K562 (cell line): ENCODE measurements around the gene DAP. TPM values are rescaled to one million over a fixed set of nuclear protein-coding genes. Genes with fewer than 3 reads are reported as not detected.

Experiments
- FOXP4 ChIP-seq: sonication (generic); formaldehyde crosslinking; IDR thresholded peaks from 2 replicates; pipeline ENCODE4 v1.8.0; 2022; ENCODE audit warnings: mild to moderate bottlenecking, missing genetic modification reagents, borderline replicate concordance
- GTF2A2 ChIP-seq: IDR thresholded peaks from 2 replicates; pipeline ENCODE4 v1.6.1; 2016; ENCODE audit warnings: mild to moderate bottlenecking, missing genetic modification characterization, missing compliant biosample characterization
- MBD1 ChIP-seq: fragments of 250-450 bp; sonication (Bioruptor Pico); IDR thresholded peaks from 2 replicates; pipeline ENCODE4 v1.8.0; 2022; ENCODE audit warnings: inconsistent platforms
- NBN ChIP-seq: fragments of 450-650 bp; IDR thresholded peaks from 2 replicates; pipeline ENCODE4 v1.6.1; 2016; ENCODE audit warnings: low read depth, mild to moderate bottlenecking
- NCOR1 ChIP-seq: fragments of 450-650 bp; IDR thresholded peaks from 2 replicates; pipeline ENCODE4 v1.6.1; 2016; ENCODE audit warnings: mild to moderate bottlenecking, moderate library complexity
- OTX1 ChIP-seq: fragments of 450-650 bp; formaldehyde crosslinking; IDR thresholded peaks from 2 replicates; pipeline ENCODE4 v1.4.0; 2022; ENCODE audit warnings: mild to moderate bottlenecking
- POLR2B ChIP-seq: fragments of 450-650 bp; IDR thresholded peaks from 2 replicates; pipeline ENCODE4 v1.6.1; 2018; ENCODE audit warnings: low read depth; ENCODE audit not compliant: partially characterized antibody
- RHOXF2B ChIP-seq: fragments of 250-450 bp; sonication (Bioruptor Pico); conservative IDR thresholded peaks from 2 replicates; pipeline ENCODE4 v1.5.1; 2021
- SMARCC2 ChIP-seq: fragments of 450-650 bp; IDR thresholded peaks from 2 replicates; pipeline ENCODE4 v1.6.1; 2017; ENCODE audit warnings: antibody characterized with exemption, moderate library complexity, mild to moderate bottlenecking, low read depth
- SP1 ChIP-seq: sonication (generic); formaldehyde crosslinking; IDR thresholded peaks from 2 replicates; pipeline ENCODE4 v1.8.1; 2022; ENCODE audit warnings: mild to moderate bottlenecking, missing genetic modification reagents
- TAF15 ChIP-seq: fragments of 200-400 bp; formaldehyde crosslinking; IDR thresholded peaks from 2 replicates; pipeline ENCODE4 v1.6.1; 2017; ENCODE audit warnings: mild to moderate bottlenecking, low read depth, low read length, moderate library complexity
- TCF7 ChIP-seq: sonication (generic); IDR thresholded peaks from 2 replicates; pipeline ENCODE4 v1.6.1; 2016; ENCODE audit warnings: antibody characterized with exemption, borderline replicate concordance
- TEAD1 ChIP-seq, 2 experiments: fragments of 450-650 bp in 1 of 2; sonication (generic) in 1 of 2; formaldehyde crosslinking; IDR thresholded peaks; 2 replicates each; pipeline versions ENCODE4 v1.4.0 to v1.8.0; 2020 to 2022; ENCODE audit warnings: mild to moderate bottlenecking in 2 of 2, missing genetic modification reagents in 1 of 2
- TFAP4 ChIP-seq: sonication (generic); formaldehyde crosslinking; IDR thresholded peaks from 2 replicates; pipeline ENCODE4 v1.8.0; 2022; ENCODE audit warnings: missing genetic modification reagents, mild to moderate bottlenecking, moderate library complexity, borderline replicate concordance
- TOE1 ChIP-seq, 2 experiments: fragments of 450-650 bp in 1 of 2; sonication (generic) in 1 of 2; formaldehyde crosslinking in 1 of 2; IDR thresholded peaks; 2 replicates each; pipeline versions ENCODE4 v1.7.1 to v1.8.0; 2016 to 2022; ENCODE audit warnings: borderline replicate concordance in 2 of 2, mild to moderate bottlenecking in 2 of 2, antibody characterized with exemption in 1 of 2, inconsistent platforms in 1 of 2, low read depth in 1 of 2, missing genetic modification reagents in 1 of 2, moderate library complexity in 1 of 2
- ZNF12 ChIP-seq: sonication (generic); formaldehyde crosslinking; IDR thresholded peaks from 2 replicates; pipeline ENCODE4 v1.4.0; 2020; ENCODE audit warnings: mild to moderate bottlenecking, missing genetic modification reagents
- ZNF3 ChIP-seq: fragments of 250-450 bp; sonication (Bioruptor Pico); IDR thresholded peaks from 2 replicates; pipeline ENCODE4 v1.5.0; 2021; ENCODE audit warnings: mild to moderate bottlenecking, moderate library complexity
- ZNF398 ChIP-seq: fragments of 250-450 bp; sonication (Bioruptor Pico); IDR thresholded peaks from 2 replicates; pipeline ENCODE4 v1.8.0; 2021; ENCODE audit warnings: moderate library complexity, mild to moderate bottlenecking, inconsistent platforms
- ZNF512 ChIP-seq: IDR thresholded peaks from 2 replicates; pipeline ENCODE4 v1.6.1; 2016; ENCODE audit warnings: missing genetic modification characterization, missing compliant biosample characterization
- ZNF780A ChIP-seq: fragments of 250-450 bp; sonication (Bioruptor Pico); IDR thresholded peaks from 2 replicates; pipeline ENCODE4 v1.5.0; 2021; ENCODE audit warnings: mild to moderate bottlenecking
- polyA plus RNA-seq, 8 experiments: library from polyadenylated mRNA; depleted of rRNA in 4 of 8; stranded (reverse) in 5 of 8; unstranded in 3 of 8; fragments of >200 nt; fragmentation: Nextera tagmentation in 2 of 8; fragmentation: Illumina TruSeq in 1 of 8; extraction: Ambion mirVana in 2 of 8; extraction: Trizol in 1 of 8; gene quantifications; 2 replicates each; pipeline versions ENCODE4 v1.2.1 to v1.2.3, GENCODE V29; 2011 to 2014; ENCODE audit warnings: inconsistent platforms in 1 of 8, missing spikeins in 1 of 8
- total RNA-seq, 7 experiments: library from RNA; depleted of rRNA in 6 of 7; stranded (reverse); fragments of >200 nt in 6 of 7; fragmentation: Illumina TruSeq in 2 of 7; extraction: Trizol in 2 of 7; gene quantifications; 2 replicates each; pipeline versions ENCODE4 v1.2.1 to v1.2.3, GENCODE V29; 2011 to 2021; ENCODE audit warnings: low replicate concordance in 1 of 7

Gene DAP
- total and polyA plus RNA-seq, 9 of the 15 experiments (the other 6 are each of a cell fraction or from before 2014, with no cell fraction given): 14.1 to 151 (median 34.5) TPM

GRCh38 chr5:10726179-10726912 is 34.7 kb downstream of the DAP start (continued):
- TF ChIP-seq SMARCC2: no peak
- TF ChIP-seq TCF7: no peak
- TF ChIP-seq TEAD1 (CRISPR knock-in tag; IDR thresholded peaks at IDR 0.05): no peak
- TF ChIP-seq FOXP4 (CRISPR knock-in tag): 0 out of 2 replicates have a peak, but pooled peaks have one; percentile 28
- no peak for TF ChIP-seq ZNF12 (CRISPR knock-in tag)
- no peak for TF ChIP-seq TFAP4 (CRISPR knock-in tag)
- TF ChIP-seq MBD1 (CRISPR knock-in tag): no peak
- no peak for TF ChIP-seq ZNF780A (CRISPR knock-in tag)
- no peak for TF ChIP-seq ZNF3
- TF ChIP-seq ZNF512 (tag): no peak
- no peak for TF ChIP-seq GTF2A2 (tag)
- no peak for TF ChIP-seq OTX1
- TF ChIP-seq POLR2B: no peak
- no peak for TF ChIP-seq RHOXF2B (CRISPR knock-in tag)
- 0 out of 2 replicates have a peak, but pooled peaks have one; percentile 20 for TF ChIP-seq NCOR1
- no peak for TF ChIP-seq SP1 (CRISPR knock-in tag)
- TF ChIP-seq NBN: no peak
- TF ChIP-seq TAF15: no peak
- TF ChIP-seq TOE1 (IDR thresholded peaks at IDR 0.05; ENCODE audit: borderline replicate concordance): no peak
- TF ChIP-seq TOE1 (CRISPR knock-in tag; IDR thresholded peaks at IDR 0.05; ENCODE audit: borderline replicate concordance, low read depth): no peak
- no peak for TF ChIP-seq ZNF398 (CRISPR knock-in tag)
